Muscle of arm (tissue), 14 donors: ENCODE measurements around the gene PTPRT. TPM values are rescaled to one million over a fixed set of nuclear protein-coding genes. Genes with fewer than 3 reads are reported as not detected.

Experiments used
- DNase-seq: peaks from one replicate; pipeline ENCODE4 v3.0.0-alpha.2; 2013
- long read RNA-seq, 11 donors: transcript quantifications; one replicate each; lab custom pipeline, GENCODE V29; 2026
- polyA plus RNA-seq, 12 donors: library from polyadenylated mRNA; unstranded; fragments of 120-200 nt; gene quantifications; one replicate each; pipeline ENCODE4 v1.2.1, GENCODE V29; 2013; ENCODE audit not compliant: insufficient read length in 12 of 12

The PTPRT gene
- polyA plus RNA-seq: 1 to 10 TPM in 1 of 12 donors, under 1 TPM in 9, not detected in 2; 0.24 to 1.2 (median 0.50) TPM
- long read RNA-seq, donor 1: 0 reads
- long read RNA-seq, donor 2: 0 reads
- long read RNA-seq, donor 3: 0 reads
- long read RNA-seq, donor 4: 0 reads
- long read RNA-seq, donor 5: 0 reads
- long read RNA-seq, donor 6: 0 reads
- long read RNA-seq, donor 7: 0 reads
- long read RNA-seq, donor 8: 0 reads
- long read RNA-seq, donor 9: 0 reads
- long read RNA-seq, donor 10: 0 reads
- long read RNA-seq, donor 11: 0 reads

DNA sequence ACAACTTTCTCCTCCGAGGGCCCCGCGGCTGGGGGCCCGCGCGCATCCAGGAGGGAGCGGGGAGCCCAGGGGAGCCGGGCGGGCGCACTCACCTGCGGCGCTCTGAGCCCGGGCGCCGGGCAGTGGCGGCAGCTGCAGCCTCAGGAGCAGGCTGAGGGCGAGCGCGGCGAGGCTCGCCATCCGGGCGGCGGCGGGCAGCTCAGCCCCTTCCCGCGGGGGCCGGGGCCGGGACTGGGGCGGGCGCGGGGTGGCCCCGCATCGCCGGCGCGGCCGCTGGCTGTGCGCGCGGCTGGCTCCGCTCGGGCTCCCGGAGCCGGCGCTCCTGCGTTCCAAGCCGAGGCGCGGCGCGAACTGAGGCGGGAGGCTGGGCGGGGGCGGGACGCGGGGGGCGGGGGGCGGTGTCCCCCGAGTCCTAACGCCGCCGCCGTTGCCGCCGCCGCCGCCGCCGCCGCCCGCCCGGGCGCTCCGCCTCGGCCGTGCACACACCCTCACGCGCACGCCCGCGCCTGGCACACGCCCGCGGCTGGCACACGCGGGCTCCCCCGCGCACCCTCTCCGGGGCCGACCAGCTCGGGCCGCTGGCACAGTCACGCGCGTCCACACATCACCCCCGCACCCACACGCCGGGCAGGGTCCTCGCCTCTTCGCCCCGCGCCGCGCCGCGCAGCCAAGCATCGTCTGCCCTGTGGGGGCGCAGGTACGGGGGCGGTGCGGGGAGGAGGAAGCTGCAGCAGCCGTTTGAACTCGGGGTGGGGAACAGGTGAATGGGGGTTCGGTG is at the start of gene PTPRT:
PTPRT (minus strand) TSS at position 353 of the 778 bp plus-strand sequence; CDS start at position 180, 173 bp downstream.
- DNase-seq: no peak

DNA sequence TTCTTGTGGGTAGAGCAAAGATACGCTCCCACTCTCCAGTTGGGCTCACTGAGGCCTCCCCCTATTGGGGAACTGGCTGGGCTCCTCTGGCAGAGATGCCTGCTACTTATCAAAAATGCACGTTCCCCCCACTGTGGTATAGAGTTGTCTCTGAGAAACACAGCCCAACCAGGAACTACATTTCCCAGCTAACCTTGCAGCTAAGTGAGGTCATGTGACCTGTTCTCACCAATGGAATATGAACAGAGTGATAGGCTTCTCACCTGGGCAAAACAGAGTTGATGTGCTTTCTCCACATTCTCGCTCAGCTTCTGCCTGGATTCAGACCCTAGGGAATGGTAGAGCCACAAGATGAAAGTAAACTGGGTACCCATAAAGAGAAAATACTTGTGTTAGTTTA is 49.1 kb upstream of the PTPRT start:
- no peak for DNase-seq

DNA sequence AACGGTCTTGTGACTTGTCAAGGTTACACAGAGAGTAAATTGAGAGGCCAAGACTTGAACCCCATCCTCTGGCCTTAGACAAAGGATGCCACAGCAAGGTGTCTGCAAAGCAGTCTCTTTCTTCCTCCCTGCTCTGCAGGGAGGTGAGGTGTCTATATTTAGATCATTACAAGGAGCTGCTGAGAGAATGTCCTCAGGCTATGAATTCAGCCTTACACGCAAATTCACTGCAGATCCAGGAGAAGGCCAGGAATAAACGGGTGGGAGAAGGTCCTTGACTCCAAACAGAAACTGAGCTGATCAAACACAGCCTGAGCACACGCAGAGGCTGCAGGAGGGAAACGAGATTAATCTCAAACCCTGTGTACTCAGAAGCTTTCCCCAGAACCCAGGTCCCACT is 48.6 kb upstream of the PTPRT start:
- no peak for DNase-seq

DNA sequence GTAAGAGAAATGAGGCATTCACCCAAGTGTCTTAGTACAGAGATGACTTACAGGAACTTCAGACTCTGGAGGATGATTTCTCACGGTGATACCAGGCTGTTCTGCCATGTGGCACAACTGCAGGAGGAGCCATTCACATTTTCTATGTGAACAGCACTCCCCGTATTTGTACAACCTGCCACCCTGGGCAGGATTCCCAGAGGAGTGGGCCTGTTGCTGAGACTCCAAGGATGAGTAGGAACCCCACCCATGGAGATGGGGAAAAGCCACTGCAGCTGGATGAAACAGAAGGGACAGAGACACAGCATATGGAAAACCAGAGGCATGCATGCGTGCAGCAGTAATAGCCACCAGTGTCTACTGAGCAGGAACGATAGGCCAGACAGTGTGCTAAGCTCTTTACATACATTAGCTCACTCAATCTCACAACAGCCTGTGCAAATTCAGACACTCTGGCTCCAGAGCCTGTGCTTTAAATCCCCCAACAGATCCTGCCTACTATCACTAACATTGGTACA is 48.0 kb upstream of the PTPRT start:
- no peak for DNase-seq

DNA sequence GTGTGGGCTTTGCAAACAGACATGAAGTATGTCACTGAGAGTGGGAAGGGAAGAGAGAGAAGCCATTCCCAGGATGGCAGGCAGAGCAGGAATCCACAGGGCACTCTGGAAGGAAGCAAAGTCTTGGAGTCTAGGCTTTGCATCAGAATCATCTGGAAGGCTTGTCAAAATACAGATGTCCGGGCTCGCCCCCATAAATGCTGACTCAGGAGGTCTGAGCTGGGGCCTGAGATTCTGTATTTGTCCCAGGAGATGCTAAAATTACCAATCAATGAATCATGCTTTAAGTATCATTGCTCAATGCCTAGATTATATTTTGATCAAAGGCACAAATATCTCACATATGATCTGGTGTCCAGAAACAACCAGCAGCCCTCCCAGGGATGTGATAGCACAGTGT is 46.3 kb upstream of the PTPRT start:
- DNase-seq: no peak

DNA sequence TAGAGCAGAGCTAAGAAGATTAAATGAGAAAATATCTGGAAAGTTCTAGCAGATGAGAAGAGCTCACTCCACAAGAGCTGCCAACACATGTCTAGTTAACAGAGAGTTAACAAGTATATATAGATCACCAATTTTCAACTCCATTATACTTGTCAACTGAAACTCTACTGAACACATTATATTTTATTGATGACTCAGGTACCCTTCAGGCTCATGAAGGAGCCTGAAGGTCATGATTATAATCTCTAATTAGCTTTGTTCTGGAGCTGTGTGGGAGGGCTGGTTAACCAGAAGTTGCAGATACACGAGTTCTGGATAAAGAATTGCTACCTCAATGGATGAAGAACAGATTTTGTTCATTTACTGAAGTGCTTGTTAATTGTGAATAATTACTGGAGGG is 42.1 kb upstream of the PTPRT start:
- no peak for DNase-seq

DNA sequence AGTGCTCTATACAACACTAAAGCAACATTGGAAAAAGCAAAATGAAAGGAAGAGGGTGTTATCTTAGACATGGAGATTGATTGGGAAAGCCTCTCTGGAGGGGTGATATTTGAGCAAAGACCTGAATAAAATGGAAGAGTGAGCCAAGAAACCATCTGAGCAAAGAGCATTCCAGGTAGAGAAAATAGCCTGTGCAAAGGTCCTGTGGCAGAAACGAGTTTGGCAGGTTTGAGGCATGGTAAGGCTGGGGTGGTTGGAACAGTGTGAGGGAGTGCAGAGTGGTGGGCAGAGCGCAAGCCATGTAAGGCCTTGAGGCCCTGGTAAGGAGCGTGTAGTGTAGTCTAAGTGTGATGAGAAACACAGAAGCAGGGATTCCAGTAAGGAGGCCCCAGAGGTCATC is 40.0 kb upstream of the PTPRT start:
- DNase-seq: no peak

DNA sequence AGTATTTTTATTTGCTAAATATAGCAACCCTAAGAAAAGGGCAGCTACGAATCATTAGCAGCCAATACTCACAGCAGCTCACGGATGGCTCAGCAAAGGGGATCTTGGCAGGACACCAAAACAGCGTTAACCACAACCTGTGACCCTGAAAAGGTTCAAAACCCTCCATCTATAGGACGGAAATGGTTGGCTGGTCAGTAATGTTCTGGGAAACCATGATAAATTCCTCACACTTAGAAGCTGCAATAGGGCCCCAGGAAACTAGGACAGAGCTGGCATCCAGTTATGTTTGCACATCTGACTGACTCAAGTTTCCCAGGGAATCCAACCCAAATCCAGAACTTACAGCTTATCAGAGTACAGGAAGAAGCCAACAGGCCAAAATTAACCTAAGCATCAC is 30.9 kb upstream of the PTPRT start:
- DNase-seq: no peak

DNA sequence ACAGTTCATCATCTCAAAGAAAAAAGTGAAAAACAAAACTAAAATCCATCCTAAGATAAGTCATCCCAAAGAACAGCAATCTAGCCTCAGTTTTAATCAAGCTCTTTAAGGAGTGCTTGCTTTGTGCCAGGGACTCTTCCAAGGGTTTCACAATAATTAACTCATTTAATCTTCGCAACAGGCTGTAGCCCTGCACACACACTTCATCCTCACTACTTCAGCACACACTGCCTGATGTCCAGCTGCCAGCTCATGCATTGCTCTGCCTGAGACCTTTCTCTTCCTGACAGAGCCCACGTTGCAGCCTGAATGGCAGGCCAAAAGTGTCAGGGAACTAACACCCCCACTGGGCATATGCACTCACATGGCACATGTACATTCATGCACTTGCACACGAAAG is 21.2 kb upstream of the PTPRT start:
- DNase-seq: no peak

DNA sequence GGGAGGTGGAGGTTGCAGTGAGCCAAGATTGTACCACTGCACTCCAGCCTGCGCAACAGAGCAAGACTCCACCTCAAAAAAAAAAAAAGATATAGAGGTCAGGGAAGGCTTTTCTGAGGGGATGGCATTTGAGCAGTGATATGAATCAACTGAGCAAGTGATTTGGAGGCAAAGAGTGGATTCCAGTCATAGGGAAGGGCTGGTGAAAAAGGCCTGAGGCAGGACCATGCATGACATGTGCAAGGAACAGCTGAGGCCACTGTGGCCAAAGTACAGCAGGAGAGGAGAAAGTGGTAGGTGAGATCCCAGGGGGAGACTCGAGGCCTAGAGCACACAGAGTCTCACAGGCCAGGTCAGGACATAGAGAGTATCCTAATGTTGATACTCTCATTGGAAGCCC is 20.1 kb upstream of the PTPRT start:
- DNase-seq: no peak

DNA sequence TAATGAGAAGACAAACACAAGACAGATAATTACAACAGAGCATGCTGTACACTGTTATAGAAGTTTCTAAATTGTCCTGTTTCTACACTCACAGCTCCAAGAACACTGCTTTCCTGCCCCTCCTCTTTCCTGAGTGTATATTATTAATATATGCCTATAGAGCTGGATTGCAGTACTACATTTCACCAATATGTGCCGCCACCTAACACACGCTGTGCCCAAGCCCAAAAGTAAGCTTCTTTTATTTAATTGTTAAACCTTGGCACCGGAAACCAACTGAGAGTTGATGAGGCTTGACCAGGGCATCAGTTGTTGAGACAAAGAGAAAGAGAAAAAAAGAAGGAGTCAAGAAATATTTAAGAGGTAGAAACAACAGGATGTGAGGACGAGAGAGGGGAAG is 16.0 kb upstream of the PTPRT start:
- no peak for DNase-seq

DNA sequence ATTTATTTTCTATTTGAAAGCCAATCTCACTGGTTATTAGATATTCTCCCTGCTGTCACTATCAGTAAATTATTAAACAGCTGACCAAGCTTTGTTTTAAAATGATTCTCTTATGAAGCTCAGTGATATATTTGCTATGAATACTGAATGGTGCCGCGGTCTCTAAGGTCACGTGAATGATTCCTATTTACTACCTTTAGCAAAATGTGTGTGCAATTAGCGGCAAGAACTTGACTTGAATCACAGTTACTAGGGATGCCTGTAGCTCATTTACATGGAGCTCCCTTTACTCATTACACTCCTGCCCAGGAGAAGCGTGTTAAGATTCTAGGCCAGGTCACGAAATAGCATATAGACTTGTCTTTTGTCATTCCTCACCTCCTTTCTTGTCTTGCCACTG is 12.4 kb upstream of the PTPRT start:
- no peak for DNase-seq

DNA sequence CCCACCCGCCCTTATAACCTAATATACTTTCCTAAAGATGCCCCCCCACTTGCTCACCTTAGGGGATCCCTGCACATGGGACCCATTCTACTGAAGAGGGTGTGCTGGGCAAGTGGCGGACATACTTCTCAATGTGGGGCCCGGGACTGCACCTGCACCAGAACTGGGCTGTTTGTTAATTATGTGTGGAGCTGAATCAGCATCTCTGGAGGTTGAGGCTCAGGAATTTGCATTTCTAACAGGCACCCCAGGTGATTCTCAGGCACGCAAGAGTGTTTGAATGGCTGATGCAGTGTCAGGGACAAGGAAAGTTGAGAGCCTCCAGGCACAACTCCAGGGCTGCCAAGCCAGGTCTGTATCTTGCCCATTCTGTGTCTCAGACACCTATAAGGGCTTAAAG is 8.9 kb upstream of the PTPRT start:
- no peak for DNase-seq

DNA sequence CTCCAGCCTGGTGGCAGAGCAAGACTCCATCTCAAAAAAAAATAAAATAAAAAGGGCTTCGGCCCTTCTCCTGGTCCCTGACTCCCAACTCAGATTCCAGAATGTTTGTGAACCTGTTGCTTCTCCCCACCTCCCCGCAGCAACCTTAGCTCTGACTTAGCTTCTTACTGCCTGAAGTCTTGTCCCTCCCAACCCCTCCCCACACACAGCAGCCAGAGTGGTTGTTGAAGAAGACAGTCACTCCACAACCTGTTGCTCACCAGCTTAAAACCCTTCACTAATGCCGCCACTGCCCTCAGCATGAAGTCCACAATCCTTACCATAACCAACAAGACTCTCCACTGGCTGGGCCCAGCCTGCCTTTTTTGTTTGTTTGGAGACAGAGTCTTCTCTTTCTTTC is 6.5 kb upstream of the PTPRT start:
- no peak for DNase-seq

DNA sequence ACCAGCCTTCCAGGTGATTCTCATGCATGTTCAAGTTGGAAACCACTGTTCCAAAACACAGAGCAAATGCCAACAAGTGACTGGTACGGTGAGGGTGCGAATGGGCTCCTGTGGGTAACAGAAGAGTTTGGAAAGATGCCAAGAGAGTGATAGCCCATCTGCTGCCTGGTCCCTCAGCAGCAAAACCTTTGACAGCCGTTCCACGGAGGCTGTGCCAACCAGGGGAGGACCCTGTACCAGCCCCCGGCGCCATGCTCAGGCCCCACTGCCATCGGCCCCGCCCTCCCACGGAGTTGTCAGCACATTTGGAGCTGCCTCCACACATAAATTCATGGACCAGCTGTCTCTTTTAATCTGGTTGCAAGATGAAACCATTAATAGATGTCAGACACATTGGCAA is 4.4 kb upstream of the PTPRT start:
- DNase-seq: no peak

DNA sequence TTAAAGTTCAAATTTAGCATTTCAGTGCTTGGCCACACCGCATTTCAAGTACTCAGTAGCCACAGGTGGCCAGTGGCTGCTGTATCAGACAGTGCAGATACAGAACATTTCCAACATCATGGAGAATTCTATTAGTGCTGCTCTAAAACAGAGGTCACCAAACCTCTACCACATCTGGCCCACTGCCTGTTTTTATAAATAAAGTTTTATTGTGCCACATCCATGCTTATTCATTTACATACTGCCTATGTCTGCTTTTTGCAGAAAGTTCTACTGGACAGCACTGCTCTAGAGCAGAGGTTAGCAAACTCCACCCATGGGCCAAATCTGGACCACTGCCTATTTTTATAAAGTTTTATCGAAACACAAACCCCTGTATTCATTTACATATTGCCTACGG is 3.7 kb upstream of the PTPRT start:
- no peak for DNase-seq

DNA sequence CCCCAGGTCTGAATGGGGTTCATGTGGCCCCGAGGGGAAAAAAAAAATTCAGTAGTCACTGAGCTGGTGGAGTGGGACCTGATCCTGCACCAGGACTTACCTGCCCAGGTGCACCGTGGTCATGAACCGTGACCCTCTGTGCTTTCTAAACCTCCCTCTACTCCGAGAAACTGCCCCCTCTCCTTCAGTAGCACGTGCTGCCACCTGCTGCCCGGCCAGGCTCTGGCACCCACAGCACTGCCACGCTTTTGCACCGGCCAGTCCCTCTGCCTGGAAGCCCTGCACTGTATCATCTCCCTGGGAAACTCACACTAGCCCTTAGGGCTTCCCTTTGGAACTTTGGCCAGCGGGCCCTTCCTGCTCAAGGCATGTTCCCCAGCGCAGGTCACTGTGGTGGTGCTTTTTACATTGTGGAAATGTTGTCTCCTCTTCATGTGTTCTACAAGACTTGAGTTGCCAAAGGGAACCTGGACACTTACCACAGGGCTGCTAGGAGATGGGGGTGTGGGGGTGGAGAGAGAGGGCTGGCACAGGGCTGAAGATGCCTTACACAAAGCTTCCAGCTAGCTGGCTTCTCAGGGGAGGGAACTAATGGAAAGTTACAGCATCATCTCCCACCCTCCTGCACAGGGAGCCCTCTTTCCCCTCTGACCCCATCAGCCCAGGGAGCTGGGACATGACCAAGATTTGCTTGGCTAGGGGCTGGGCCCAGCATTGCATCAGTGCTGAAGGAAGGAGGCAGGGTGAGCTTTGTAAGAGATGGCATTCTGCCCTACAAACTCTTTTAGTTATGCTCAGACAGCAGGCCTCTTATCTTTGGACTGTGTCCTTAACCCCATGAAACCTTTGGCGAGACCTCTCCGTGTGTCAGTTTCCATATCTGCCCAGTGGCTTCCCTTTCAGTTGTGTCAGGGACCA is 2.5 kb upstream of the PTPRT start:
- no peak for DNase-seq

DNA sequence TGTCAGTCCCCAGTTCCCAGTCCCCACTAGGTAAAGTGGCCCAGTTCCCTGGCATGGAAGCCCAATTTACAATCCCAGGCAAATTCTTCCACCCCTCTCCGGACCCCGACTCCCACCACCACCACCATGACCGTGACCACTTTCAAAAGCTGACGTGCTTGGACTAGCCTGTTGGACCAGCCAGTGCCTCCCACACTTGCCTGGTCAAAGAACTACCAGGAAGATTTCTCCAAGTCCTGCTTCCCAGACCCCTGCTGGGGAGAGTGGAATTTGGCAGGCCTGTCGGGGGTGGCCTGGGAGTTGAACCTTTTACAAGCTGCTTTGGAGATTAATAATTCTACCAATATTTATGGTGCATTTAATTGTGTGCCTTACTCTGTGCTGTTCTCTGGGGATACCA is 1.4 kb upstream of the PTPRT start:
- DNase-seq: no peak

DNA sequence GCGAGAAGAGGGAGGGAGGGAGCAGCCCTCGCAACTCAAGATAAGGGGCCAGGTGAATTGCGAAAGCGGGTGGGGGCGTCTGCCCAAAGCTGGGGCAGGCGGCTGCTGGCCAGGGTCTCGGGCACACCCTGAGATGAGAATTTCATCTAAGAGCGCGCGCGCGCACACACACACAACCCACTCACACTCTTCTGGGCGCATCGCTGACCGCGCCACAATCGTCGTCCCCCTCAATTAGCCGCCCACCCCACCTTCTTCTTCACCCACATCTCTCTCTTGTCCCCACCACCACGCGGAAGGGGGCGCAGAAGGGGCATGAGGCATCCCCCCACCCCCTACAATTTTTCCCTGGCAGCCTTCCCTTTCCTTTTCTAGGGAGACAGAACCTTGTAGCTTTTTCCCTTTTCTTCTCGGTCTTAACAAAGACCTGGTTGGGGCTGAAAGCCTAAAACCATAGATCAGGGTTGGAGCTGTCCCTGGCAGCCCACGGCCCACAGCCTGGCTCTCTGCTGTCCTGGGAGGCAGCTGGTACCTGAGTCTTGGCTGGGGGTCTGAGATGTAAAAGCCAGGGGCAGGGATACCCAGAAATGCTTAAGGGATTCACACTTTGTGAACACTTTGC is 737 bp upstream of the PTPRT start:
- DNase-seq: no peak

DNA sequence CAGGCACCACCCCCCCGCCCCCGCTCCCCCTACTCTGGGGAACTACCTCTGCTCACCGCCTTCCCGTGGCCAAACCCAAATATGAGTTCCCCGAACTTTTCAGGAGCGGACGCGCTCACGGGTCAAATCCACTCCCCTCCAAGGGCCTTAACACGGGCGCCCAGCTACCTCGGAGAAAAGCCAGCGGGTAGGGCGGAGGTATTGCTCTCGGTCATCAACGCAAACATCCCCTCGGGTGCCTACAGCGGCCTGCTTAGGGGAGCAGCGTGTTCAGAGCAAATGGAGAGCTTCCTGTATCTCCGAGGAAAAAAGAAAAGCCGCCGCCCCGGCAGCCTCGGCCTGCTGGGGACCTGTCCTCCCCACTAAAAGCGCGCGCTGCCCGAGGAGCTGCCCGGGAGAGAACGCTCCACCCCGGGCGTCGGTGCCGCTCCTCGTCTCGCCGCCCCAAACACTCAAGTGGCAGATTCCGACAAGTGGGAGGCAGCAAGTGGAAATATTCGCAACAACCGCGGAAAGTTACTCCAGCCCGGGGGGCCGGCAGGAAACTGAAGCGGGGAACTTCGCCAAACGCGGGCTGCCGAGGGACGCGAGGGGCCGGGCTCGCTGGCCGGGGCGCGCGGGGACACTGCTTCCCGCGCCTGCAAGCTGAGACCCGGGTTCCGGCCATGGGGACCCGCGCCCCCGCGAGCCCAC is 699 bp downstream of the PTPRT start:
- no peak for DNase-seq

DNA sequence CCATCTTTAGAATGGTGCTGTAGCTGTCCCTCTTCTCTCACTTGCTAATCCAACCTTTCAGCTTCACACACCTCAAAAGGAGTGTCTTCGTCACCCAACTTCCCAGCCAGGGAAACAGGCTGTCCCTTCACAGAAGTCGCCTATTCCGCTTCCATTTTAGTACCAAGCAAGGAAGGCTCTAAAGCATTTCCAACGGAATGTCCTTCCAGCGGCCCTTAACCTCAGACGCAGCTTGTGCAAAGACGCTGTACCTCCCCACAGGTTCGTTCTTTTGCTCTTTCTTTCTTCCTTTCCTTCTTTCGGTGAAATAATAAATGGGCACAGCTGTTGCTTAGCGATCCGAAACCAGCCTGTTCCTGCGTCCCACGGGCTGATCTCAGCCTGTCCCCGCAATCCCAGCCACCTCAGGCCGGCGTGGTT is 1.5 kb downstream of the PTPRT start:
- DNase-seq: no peak
